Endodermal cell (in vitro differentiated cells): Measurements from ENCODE around the gene CXCR4. TPM values are rescaled to one million over a fixed set of nuclear protein-coding genes. Genes with fewer than 3 reads are reported as not detected.

ENCODE experiments used
- DNase-seq: peaks from one replicate; pipeline ENCODE4 v3.0.0-alpha.2; 2017
- H3K27ac ChIP-seq: 2 replicates; pipeline ENCODE4 v1.5.1; 2013; ENCODE audit warnings: mild to moderate bottlenecking, low read depth, low read length, moderate library complexity
- H3K27me3 ChIP-seq: 2 replicates; pipeline ENCODE4 v1.6.1; 2013; ENCODE audit warnings: mild to moderate bottlenecking, low read length, moderate library complexity; ENCODE audit not compliant: insufficient read depth, control insufficient read depth, poor library complexity, severe bottlenecking
- H3K36me3 ChIP-seq: 2 replicates; pipeline ENCODE4 v1.7.0; 2013; ENCODE audit warnings: mild to moderate bottlenecking, low read length, moderate library complexity; ENCODE audit not compliant: control insufficient read depth, insufficient read depth
- H3K4me1 ChIP-seq: one replicate; pipeline ENCODE4 v1.7.0; 2013; ENCODE audit warnings: low read length; ENCODE audit not compliant: control insufficient read depth, insufficient read depth
- H3K4me3 ChIP-seq: 2 replicates; pipeline ENCODE4 v1.5.1; 2013; ENCODE audit warnings: mild to moderate bottlenecking, low read length, moderate library complexity
- H3K9ac ChIP-seq: 2 replicates; pipeline ENCODE4 v1.6.1; 2013; ENCODE audit warnings: mild to moderate bottlenecking, low read length, moderate library complexity; ENCODE audit not compliant: poor library complexity, severe bottlenecking; ENCODE audit errors: extremely low read depth
- H3K9me3 ChIP-seq: 2 replicates; pipeline ENCODE4 v1.6.1; 2013; ENCODE audit warnings: mild to moderate bottlenecking, low read length, moderate library complexity; ENCODE audit not compliant: control insufficient read depth
- H3K27ac Mint-ChIP-seq: 2 replicates; pipeline ENCODE4 v1.8.0; 2020; ENCODE audit warnings: mixed read lengths
- H3K27me3 Mint-ChIP-seq: 2 replicates; pipeline ENCODE4 v1.8.0; 2021; ENCODE audit warnings: mild to moderate bottlenecking, mixed read lengths; ENCODE audit not compliant: insufficient read depth
- H3K36me3 Mint-ChIP-seq: 2 replicates; pipeline ENCODE4 v1.8.0; 2020; ENCODE audit warnings: low read depth, mixed read lengths
- H3K4me1 Mint-ChIP-seq: 2 replicates; pipeline ENCODE4 v1.8.0; 2020; ENCODE audit warnings: mixed read lengths
- H3K4me3 Mint-ChIP-seq: 2 replicates; pipeline ENCODE4 v1.8.0; 2020; ENCODE audit warnings: mild to moderate bottlenecking, moderate library complexity, mixed read lengths
- H3K9me3 Mint-ChIP-seq: 2 replicates; pipeline ENCODE4 v1.8.0; 2020; ENCODE audit warnings: mild to moderate bottlenecking, mixed read lengths
- CTCF ChIP-seq: fragments of 200-600 bp; sonication (generic); conservative IDR thresholded peaks from 2 replicates; pipeline ENCODE4 v1.5.0; 2021; ENCODE audit warnings: antibody characterized with exemption, mild to moderate bottlenecking
- WGBS, 2 experiments: methylation state at CpG; one replicate each; pipeline versions ENCODE4 v1.1.5 to v1.1.7; 2013; ENCODE audit warnings: missing lambda C conversion rate in 2 of 2, mixed read lengths in 1 of 2; ENCODE audit not compliant: insufficient coverage in 1 of 2, insufficient read length in 1 of 2; 5-methylcytosine and 5-hydroxymethylcytosine counted together
- total RNA-seq, 2 donors: library from RNA; stranded (reverse); fragmentation: NEBNext Ultra II Directional in 1 of 2; extraction: Animal tissue kit (Norgen Biotek cat#: 25700) in 1 of 2; gene quantifications; 2 replicates in 1 of 2; 3 replicates in 1 of 2; pipeline ENCODE4 v1.2.1, GENCODE V29; 2021

Gene CXCR4
- total RNA-seq, 2 donors from 2014 or later, result 287 to 454 TPM

- 93% methylated on average over 2 of the region's 2 CpGs for WGBS, 2 experiments
- Histone ChIP-seq H3K9me3 (no peaks in the 10 kb centered on the region), H3K9ac (no peak overlapping the region), H3K27me3 (no peaks in the 10 kb centered on the region), H3K36me3 (no peaks in the 10 kb centered on the region), H3K27ac (no peak overlapping the region), H3K4me3 (no peak overlapping the region), H3K4me1 (peaks cover 3% of the 10 kb centered on the region)
- H3K36me3 Mint-ChIP-seq, result no peaks in the 10 kb centered on the region
- no peaks in the 10 kb centered on the region for H3K27me3 Mint-ChIP-seq
- no peak overlapping the region for H3K27ac Mint-ChIP-seq
- peaks cover 12% of the 10 kb centered on the region for H3K4me1 Mint-ChIP-seq
- TF ChIP-seq CTCF, result no peak
- DNase-seq, result no peak
- no peak overlapping the region for H3K4me3 Mint-ChIP-seq
- H3K9me3 Mint-ChIP-seq, result peaks cover 9% of the 10 kb centered on the region
Observed at GRCh38 chr2:136080114-136080513, 37.8 kb downstream of the CXCR4 start.

GRCh38 chr2:136077107-136077506 lies 40.8 kb downstream of the CXCR4 start:
- Histone ChIP-seq H3K36me3 (no peaks in the 10 kb centered on the region), H3K9ac (no peak overlapping the region), H3K9me3 (peaks cover 20% of the 10 kb centered on the region), H3K27me3 (no peaks in the 10 kb centered on the region), H3K4me1 (peaks cover 3% of the 10 kb centered on the region), H3K27ac (no peak overlapping the region), H3K4me3 (no peak overlapping the region)
- H3K4me1 Mint-ChIP-seq, result peaks cover 7% of the 10 kb centered on the region
- no peak overlapping the region for H3K27ac Mint-ChIP-seq
- peaks cover under 1% of the 10 kb centered on the region for H3K36me3 Mint-ChIP-seq
- no peak for TF ChIP-seq CTCF
- no peaks in the 10 kb centered on the region for H3K27me3 Mint-ChIP-seq
- H3K9me3 Mint-ChIP-seq, result peaks cover 29% of the 10 kb centered on the region
- 94 to 96% methylated on average over 5 of the region's 5 CpGs for WGBS, 2 experiments
- H3K4me3 Mint-ChIP-seq, result no peak overlapping the region
- DNase-seq, result no peak

- H3K9me3 ChIP-seq, result peaks cover 35% of the 10 kb centered on the region
- H3K36me3 Mint-ChIP-seq, result peaks cover 1% of the 10 kb centered on the region
- H3K9me3 Mint-ChIP-seq, result peaks cover 45% of the 10 kb centered on the region
- no peaks in the 10 kb centered on the region for H3K36me3 ChIP-seq
- no peak overlapping the region for H3K4me3 Mint-ChIP-seq
- H3K27me3 Mint-ChIP-seq, result no peaks in the 10 kb centered on the region
- no peak overlapping the region for H3K27ac ChIP-seq
- no peaks in the 10 kb centered on the region for H3K4me1 Mint-ChIP-seq
- no peaks in the 10 kb centered on the region for H3K4me1 ChIP-seq
- H3K4me3 ChIP-seq, result no peak overlapping the region
- no peak for TF ChIP-seq CTCF
- H3K27ac Mint-ChIP-seq, result no peak overlapping the region
- no peak for DNase-seq
- H3K27me3 ChIP-seq, result no peaks in the 10 kb centered on the region
- no peak overlapping the region for H3K9ac ChIP-seq
- WGBS, 2 experiments, result 92 to 97% methylated on average over 12 of the region's 12 CpGs
Observed at GRCh38 chr2:136075476-136075875, 42.5 kb downstream of the CXCR4 start.
